Lower lobe of right lung (tissue), 2 donors: ENCODE results near the gene BMP8B. TPM values are rescaled to one million over a fixed set of nuclear protein-coding genes. Genes with fewer than 3 reads are reported as not detected.

Experiments
- ATAC-seq, 2 donors: fragments of 200-7000 bp; cut with Tn5 transposase; one replicate each; pipeline ENCODE4 v1.9.1; 2020 to 2022; ENCODE audit warnings: mild to moderate bottlenecking in 2 of 2, moderate library complexity in 2 of 2
- DNase-seq: peaks from one replicate; pipeline ENCODE4 v3.0.0-alpha.2; 2020
- H3K27ac ChIP-seq: fragments of 200-600 bp; one replicate; pipeline ENCODE4 v1.8.0; 2022
- H3K27me3 ChIP-seq: fragments of 200-600 bp; one replicate; pipeline ENCODE4 v1.8.0; 2022; ENCODE audit warnings: low read depth
- H3K36me3 ChIP-seq: fragments of 200-600 bp; one replicate; pipeline ENCODE4 v1.8.0; 2022; ENCODE audit warnings: mild to moderate bottlenecking
- H3K4me1 ChIP-seq: fragments of 200-600 bp; one replicate; pipeline ENCODE4 v1.8.0; 2022
- H3K4me3 ChIP-seq: fragments of 200-600 bp; one replicate; pipeline ENCODE4 v1.8.0; 2022; ENCODE audit warnings: mild to moderate bottlenecking
- H3K9me3 ChIP-seq: fragments of 200-600 bp; one replicate; pipeline ENCODE4 v1.8.0; 2022
- intact Hi-C: fragments of 100-400 bp; cut with DNase I; formaldehyde crosslinking; loops from one replicate; pipeline ENCODE4 v1.11.0; 2022
- total RNA-seq: library from RNA; stranded (reverse); fragmentation: NEBNext Ultra II Directional; extraction: Animal tissue kit (Norgen Biotek cat#: 25700); gene quantifications from one replicate; pipeline ENCODE4 v1.2.1, GENCODE V29; 2021
- TF ChIP-seq, protein P1 (sequence below): fragments of 200-600 bp; IDR thresholded peaks from one replicate; pipeline ENCODE4 v1.8.0; 2022; ENCODE audit warnings: antibody characterized with exemption, mild to moderate bottlenecking
- donor health status: DM: no; HTN: yes; CAD: no; lungs with severe emphysema.

The BMP8B gene
- total RNA-seq, 1 donor from 2014 or later: 1.7 TPM

DNA sequence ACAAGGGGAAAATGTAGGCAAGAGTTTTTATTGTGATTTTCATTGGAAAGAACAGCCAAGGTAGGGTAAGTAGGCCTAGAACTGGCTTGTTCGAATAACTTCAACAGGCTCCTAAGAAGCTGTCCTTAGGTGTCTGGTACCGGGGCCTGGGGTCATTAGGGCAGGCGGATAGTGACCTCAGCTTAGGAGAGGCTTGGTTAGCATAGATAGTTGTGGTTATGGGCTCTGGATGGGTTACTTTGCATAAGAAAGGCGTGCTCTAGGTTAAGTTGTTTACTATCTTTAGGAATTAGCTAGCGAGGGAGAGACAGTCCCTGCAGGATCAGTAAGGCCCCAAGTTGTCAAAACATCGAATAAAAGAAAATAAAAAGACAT, 76.7 kb downstream of the BMP8B start:
- ATAC-seq: no peak

DNA sequence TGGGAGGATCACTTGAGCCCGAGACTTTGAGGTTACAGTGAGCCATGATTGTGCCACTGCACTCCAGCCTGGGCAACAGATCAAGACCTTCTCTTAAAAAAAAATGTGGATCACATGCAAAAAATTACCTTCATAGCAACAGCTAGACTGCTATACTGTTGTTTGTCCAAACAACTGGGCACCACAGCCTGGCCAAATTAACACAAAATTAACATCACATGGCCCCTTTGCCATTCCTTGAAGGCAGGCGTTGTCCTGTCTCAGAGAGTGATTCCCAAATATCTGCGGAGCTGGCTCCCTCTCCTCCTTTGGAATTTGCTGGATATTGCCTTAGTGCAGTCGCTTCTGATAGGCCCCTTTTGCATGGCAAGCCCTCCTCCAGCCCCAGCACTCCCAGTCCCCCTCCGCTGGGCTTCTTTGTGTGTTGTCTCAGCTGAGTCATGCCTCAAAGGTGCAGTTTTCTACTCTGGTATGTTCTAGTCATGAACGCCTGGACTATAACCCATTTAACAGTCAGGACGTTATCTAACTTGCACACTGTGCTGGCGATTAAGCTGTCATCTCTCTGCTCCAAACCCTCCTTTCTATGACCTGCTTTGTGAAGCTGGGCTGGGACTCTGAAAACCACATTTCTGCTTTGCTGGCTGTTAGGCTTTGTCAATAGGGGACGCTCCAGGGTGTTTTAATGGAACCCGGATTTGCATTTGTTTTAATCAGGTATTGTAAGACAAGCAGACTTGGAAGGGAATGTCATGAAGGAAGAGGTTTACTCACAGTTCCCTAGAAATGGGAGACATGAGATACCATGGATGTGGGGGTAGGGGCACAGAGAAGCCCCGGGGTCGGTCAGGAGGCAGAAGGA, 77.3 kb downstream of the BMP8B start:
- intact Hi-C loops: no loop called here
- Histone ChIP-seq H3K36me3 (no peaks in the 10 kb centered on the region), H3K27ac (no peak overlapping the region), H3K4me1 (no peaks in the 10 kb centered on the region), H3K9me3 (no peaks in the 10 kb centered on the region), H3K27me3 (peaks cover 4% of the 10 kb centered on the region), H3K4me3 (no peak overlapping the region)
- TF ChIP-seq, protein P1, sequence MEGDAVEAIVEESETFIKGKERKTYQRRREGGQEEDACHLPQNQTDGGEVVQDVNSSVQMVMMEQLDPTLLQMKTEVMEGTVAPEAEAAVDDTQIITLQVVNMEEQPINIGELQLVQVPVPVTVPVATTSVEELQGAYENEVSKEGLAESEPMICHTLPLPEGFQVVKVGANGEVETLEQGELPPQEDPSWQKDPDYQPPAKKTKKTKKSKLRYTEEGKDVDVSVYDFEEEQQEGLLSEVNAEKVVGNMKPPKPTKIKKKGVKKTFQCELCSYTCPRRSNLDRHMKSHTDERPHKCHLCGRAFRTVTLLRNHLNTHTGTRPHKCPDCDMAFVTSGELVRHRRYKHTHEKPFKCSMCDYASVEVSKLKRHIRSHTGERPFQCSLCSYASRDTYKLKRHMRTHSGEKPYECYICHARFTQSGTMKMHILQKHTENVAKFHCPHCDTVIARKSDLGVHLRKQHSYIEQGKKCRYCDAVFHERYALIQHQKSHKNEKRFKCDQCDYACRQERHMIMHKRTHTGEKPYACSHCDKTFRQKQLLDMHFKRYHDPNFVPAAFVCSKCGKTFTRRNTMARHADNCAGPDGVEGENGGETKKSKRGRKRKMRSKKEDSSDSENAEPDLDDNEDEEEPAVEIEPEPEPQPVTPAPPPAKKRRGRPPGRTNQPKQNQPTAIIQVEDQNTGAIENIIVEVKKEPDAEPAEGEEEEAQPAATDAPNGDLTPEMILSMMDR: no peak
- ATAC-seq (no peak), DNase-seq (no peak)

More for the DNA sequence above, 76.7 kb downstream of the BMP8B start:
- no peak for DNase-seq
- Histone ChIP-seq H3K27ac (no peak overlapping the region), H3K4me3 (no peak overlapping the region), H3K4me1 (no peaks in the 10 kb centered on the region), H3K36me3 (no peaks in the 10 kb centered on the region), H3K9me3 (no peaks in the 10 kb centered on the region), H3K27me3 (peaks cover 7% of the 10 kb centered on the region)
- TF ChIP-seq, protein P1: no peak
- intact Hi-C loops: no loop called here

DNA sequence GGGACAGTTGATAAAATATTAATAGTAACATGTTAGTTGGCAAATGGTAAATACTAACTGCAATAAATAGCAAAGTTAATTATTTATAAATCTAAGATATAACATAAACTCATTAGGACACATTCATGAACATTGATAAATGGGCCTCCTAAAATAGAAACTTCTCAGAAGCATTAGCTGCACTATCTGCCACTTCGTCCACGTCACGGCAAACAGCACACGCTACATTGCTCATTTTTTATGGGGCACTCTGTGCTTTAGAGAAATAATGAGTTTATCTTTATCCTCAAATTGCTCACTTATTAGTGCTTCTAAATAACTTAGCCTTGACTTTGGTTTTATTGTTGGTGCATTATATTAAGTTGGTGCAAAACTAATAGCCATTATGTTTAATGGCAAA, 81.2 kb downstream of the BMP8B start:
- Histone ChIP-seq H3K4me3 (no peak overlapping the region), H3K27ac (no peak overlapping the region), H3K27me3 (no peaks in the 10 kb centered on the region), H3K9me3 (no peaks in the 10 kb centered on the region), H3K36me3 (no peaks in the 10 kb centered on the region), H3K4me1 (no peaks in the 10 kb centered on the region)
- TF ChIP-seq, protein P1: no peak
- no peak for ATAC-seq
- intact Hi-C loops: no loop called here
- DNase-seq: no peak

Other genes starting within 250 kb of the BMP8B start
- gene PABPC4, start 212.1 kb downstream of the BMP8B start, total RNA-seq: 203 TPM
- gene HEYL, start 149.2 kb downstream of the BMP8B start, total RNA-seq: 10.4 TPM
- gene NT5C1A, start 116.8 kb downstream of the BMP8B start, total RNA-seq: not detected
- gene HPCAL4, start 97.4 kb downstream of the BMP8B start, total RNA-seq: 0.41 TPM
- gene PPIE, start 50.0 kb downstream of the BMP8B start, total RNA-seq: 34.6 TPM
- 0.47 TPM for gene OXCT2, start 17.5 kb downstream of the BMP8B start, total RNA-seq
- 12.3 TPM for gene TRIT1, start 94.6 kb upstream of the BMP8B start, total RNA-seq
- gene MYCL, start 113.1 kb upstream of the BMP8B start, total RNA-seq: 3.9 TPM
- 110 TPM for gene MFSD2A, start 166.3 kb upstream of the BMP8B start, total RNA-seq